HG02610 (cell line): ENCODE measurements around the gene RAC3.

ENCODE experiments used
- ATAC-seq: cut with Tn5 transposase; IDR thresholded peaks from one replicate; pipeline ENCODE4 v1.9.1; 2021; ENCODE audit warnings: mild to moderate bottlenecking, moderate library complexity; ENCODE audit not compliant: unreplicated experiment

RAC3 gene

GRCh38 chr17:81998691-81999438 lies 32.6 kb upstream of the RAC3 start:
- ATAC-seq: no peak

- ATAC-seq: no peak
Observed at GRCh38 chr17:81999587-81999975, 31.9 kb upstream of the RAC3 start.

DNA sequence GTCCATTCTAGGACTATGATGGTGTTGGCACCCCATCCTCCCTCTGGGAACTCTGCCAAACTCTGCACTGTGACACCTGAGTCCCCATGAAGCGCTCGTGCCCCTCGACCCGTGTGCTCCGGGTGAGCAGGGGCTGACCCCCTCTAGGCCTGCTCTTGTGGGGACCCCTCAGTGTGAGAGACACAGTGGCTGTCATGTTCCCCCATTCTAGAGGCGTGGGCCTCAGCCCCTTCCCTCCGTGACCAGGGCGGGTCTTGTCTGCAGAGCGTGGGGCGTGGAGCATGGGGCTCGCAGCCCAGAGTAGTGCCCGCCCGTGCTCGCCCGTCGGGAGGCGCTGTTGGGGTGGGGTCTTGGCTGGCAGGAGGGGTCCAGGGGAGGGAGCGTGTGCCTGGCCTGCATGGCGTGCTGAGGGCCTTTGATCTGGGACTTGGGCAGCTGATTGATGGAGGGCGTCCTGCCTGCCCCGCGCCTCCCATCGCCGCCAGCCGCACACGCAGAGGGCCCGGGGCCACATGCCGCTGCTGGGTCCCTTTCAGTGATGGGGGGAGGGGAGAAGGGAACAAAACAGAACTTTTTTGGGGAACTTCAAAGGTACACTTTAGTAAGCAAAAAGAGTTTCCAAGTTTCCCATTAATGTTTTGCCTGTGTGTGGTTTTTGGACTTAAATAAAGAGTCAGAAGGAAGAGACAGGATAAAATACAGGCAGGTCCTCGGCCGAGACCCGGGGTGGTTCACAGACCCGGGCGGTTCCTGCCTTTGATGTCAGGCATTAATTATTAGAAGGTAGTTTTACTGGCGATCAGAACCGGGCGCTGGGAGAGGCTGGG lies 31.3 kb upstream of the RAC3 start:
- no peak for ATAC-seq

DNA sequence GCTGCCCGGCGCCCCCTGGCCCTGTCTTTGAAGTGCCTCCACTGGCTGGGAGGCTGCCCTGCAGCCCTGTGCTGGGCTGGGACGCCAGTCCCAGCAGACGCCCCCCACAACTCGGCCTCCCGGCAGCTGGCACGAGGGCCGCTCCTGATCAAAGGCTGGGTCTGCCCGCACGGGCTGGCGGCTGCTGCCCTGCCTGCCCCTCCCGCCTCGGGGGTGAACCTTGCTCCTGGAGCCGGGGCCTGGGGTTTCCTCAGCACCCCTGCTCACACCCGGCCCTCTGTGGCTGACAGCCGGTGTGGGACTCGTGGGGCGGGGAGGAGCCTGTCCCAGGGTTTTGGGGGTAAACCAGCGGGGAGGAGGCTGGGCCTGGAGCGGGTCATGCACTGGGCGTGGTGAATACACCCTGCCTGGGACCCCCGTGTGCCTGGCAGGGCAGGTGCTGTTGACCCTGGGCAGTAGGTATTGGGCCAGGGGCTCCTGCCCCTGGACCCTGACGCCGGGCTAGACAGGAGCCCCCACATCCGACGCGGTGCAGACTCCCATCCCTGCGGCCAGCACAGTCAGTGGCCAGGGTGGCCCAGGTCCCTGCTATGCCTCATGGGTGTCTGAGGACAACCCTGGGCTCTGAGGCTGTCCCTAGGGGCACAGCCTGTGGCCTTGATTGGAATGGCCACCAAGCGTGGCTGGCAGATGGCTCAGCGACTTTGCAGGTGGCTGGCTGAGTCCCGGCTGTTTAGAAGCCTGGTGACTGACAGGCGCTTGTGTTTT lies 30.5 kb upstream of the RAC3 start:
- ATAC-seq: no peak

GRCh38 chr17:82001571-82002056 lies 29.9 kb upstream of the RAC3 start:
- no peak for ATAC-seq

DNA sequence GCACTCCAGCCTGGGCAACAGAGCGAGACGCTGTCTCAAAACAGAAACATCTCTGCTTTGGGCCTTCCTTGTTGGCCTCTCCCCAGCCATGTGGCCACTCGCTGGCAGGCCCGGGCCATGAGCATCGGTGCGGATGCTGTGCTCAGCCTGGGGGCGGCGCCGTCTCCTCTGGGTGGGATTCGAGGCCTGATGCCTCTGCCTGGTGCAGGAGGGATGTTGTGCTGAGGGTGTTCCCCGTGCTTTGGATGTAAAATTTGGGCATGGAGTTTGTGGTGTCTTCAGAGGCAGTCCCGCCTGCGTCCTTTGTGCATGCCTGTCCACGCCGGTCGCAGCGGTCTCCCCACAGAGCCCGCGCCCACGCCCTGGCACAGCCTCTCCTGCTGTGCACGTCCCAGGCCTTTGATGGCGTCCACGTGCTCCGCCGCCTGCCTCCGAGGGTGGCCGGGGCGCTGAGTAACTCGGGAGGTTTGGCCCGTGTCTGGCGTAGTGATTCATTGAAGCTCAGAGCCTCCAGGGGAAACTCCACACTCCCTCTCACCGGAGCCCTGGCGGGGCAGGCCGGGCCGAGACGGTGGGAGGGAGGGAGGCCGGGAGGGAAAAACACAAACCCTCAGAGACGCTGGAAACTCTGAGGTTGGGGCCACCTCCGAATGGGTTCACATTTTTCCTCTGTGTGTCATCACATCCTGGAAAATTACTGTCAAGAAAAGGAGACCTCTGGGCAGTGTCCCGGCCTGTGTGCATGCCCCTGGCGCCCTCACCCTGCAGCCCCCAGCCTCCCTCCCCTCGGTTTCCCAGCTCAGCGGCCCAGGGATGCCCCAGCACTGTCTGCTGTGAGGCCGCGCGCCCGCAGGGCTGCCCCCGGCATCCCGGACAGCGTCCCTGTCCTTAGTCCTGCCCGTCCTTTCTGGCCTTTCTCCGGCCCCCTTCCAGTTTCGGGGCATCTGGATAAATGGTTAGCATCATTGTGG lies 27.8 kb upstream of the RAC3 start:
- ATAC-seq: no peak

DNA sequence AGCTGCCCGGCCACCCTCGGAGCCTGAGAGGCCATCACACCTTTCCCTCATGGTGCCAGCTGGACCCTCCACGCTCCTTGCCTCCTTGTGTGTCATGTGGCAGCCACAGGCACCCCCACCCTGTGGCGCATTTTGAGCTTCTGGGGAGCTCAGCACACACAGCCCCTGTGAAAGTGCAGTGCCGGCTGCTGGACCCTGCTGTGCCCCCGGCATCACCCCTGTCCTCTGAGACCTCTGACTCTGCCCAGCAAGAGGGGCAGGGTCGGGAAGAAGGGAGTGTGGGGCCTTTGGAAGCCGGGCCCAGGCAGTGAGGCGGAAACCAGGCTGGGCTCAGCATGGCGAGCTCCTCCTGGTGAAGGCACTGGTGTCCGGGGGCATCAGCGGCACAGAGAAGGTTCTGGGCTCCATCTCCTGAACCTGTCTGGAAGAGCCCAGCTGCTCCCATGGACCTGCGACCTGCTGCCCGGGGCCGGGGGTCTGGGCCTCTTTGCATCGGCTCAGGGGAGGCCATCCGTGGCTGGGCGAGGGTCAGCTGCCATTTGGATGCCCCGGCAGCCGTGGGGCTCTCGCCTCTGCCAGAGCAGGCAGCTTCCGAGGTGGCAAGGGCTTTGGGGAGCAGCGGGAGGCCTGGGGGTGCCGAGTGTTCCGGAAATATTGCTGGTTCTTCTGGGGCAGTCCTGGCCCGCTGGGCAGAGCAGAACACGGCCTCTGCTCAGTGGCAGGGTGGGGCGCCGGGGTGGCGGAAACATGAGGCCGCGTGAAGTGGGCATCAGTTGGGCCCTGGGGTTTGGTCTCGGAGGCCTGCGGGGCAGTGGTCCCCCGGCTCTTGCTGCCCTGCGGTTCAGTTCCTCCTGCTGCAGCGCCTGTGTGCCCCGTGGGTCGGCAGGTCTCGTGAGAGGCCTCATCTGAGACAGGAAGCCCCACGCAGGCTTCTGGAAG lies 26.7 kb upstream of the RAC3 start:
- ATAC-seq: no peak

GRCh38 chr17:82005701-82006348 lies 25.7 kb upstream of the RAC3 start:
- no peak for ATAC-seq

GRCh38 chr17:82006468-82007227 lies 24.8 kb upstream of the RAC3 start:
- no peak for ATAC-seq

DNA sequence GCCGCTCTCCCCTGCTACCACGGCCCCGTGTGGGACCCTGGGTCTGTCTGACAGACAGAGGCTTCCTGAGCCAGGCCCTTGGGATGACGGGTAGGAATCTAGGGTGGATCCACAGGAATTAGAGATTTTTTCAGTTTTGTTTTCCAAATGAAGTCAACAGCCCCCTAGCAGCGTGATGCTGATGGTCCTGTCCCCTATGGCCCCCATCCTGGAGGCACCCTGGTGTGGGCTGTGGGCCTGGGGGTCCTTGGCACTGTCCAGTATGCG lies 24.3 kb upstream of the RAC3 start:
- no peak for ATAC-seq

- no peak for ATAC-seq
Observed at GRCh38 chr17:82007495-82008257, 23.8 kb upstream of the RAC3 start.

DNA sequence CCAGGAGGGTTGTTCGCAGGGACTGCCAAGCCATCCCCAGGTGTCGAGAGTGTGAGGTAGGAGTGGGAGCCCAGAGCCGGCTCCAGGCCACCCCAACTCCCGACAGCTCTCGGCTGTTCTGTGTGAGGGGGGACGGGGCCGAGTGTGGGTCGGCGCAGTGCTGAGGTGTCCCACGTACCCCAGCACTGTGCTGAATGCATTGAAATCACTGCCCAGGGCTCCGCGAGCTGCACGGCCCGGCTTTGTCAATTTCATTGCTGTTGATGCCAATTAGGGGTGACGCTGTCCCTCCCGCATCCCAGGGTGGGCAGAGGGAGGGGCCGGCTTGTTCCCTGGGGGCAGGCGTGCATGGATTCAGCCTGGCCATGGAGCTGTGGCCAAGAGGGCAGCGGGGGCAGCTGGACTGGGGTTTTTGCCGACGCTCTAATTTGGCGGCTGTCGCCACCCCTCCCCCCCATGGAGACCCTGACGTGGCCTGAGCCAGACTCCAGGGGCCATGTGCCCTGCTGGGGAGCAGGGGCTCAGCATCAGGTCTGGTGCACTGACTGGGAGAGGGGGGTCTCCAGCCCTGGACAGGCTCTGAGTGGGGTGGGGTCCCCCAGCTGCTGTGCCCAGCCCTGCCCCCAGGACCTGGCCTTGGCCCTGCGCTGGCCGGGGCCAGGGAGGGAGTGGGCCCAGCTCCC lies 23.1 kb upstream of the RAC3 start:
- no peak for ATAC-seq

- no peak for ATAC-seq
Observed at GRCh38 chr17:82008941-82009405, 22.5 kb upstream of the RAC3 start.

GRCh38 chr17:82009413-82009812 lies 22.1 kb upstream of the RAC3 start:
- no peak for ATAC-seq

GRCh38 chr17:82010575-82011525 lies 20.6 kb upstream of the RAC3 start:
- ATAC-seq: no peak
